CD4-positive, alpha-beta T cell treated with Interleukin-1 beta for 1 hour (primary cell): ENCODE results near the gene GART.
"Not testable (repeated sequence)": the region's sequence is repeated elsewhere in the genome, so short reads cannot be mapped to it uniquely, and the experiment has no call there.

Experiments used
- DNase-seq, 2 donors: peaks; one replicate each; pipeline ENCODE4 v3.0.0-alpha.2; 2020 to 2022

The GART gene

DNA sequence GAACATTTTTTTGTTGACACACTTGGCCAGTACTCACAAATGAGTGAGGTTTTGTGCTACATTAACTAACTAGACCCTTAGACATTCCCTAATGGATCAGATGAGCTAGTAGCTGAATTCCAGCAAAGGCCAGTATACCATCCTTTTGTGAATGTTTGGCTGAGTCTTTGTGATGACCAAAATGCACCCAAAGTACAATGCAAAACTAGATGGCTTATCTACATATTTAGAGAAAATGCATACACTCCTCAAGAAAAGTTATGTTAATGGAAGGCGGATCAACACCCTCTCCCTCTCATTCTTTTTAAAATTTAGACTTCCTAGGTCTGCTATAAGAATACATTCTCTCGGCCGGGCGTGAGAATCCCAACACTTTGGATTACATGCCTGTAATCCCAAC is 30.3 kb downstream of the GART start:
- no peak for DNase-seq

DNA sequence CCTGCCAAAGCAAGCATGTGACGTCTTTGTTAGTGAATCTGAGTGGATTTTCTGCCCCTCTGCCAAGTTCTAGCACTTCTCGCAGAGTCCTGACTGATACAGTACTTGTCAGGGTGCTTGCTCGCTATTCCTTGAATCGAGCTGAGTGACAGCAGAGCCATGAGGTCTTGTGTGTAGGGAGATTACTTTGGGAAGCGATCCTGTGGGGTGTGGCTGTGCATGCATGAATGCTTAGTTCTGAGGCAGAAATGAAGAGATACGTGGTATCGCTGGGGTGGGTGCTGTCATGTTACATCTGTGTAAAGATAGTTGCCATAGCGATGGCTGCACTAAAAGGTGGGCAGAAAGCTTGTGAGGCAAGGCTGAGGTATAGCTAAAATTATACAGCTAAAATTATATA is 31.1 kb downstream of the GART start:
- DNase-seq, result no peak

DNA sequence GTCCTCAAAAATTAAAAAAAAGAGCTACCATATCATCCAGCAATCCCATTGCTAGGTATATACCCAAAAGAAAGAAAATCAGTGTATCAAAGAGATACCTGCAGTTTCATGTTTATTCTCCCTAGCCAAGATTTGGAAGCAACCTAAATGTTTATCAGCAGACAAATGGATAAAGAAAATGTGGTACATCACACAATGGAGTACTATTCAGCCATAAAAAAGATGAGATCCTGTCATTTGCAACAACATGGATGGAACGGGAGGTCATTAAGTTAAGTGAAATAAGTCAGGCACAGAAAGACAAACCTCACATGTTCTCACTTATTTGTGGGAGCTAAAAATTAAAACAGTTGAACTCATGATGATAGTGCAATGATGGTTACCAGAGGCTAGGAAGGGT is 34.9 kb downstream of the GART start:
- not testable (repeated sequence) for DNase-seq

DNA sequence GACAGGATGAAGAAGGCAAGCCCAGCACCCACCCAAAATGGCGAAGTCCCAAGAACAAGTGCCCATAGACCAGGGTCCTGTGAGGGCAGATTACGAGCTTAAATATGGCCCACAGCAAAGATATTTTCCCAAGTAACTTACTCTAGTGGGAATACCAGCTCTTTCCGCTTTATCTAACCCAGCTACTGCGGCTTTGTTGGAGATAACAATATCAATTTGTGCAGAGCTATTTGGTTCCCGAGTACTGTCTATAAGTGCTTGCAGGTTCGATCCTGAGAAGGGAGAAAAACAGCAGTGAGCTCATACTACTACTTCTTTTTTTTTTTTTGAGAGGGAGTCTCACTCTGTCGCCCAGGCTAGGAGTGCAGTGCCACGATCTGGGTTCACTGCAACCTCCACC is 36.1 kb downstream of the GART start:
- no peak for DNase-seq

DNA sequence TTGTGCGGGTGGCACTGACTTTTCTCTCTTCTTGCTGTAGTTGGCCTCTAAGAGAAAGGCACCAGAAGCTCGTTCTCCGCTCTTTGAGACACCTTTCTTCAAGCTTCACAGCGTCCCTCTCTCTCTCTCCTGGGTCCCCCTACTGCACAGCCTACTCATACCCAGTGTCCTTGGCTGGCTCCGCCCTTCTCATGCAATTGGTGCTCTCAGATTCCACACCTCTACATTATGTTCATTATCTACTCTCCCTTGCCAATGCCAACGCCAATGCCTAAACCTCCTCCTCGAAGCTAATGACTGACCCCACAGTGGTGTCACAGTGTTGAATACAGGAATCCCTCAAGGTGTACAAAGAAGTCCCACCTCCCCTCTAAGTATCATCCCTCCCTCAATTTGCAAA is 45.6 kb downstream of the GART start:
- DNase-seq, result no peak

DNA sequence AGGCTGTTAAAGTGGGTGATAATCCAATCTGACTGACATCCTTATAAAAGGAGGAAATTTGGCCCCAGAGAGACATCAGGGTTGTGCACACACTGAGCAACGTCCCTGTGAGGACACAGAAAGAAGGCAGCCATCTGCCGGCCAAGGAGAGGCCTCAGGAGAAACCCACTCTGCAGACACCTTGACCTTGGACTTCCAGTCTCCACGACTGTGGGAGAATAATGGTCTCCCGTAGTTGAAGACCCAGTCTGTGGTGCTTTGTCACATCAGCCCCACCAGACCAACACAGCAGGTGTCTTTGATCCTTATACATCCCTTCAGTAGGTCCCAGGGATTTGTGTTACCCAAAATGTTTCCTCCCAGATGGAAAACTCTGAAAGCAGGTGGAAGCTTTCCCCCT is 46.2 kb downstream of the GART start:
- no peak for DNase-seq

DNA sequence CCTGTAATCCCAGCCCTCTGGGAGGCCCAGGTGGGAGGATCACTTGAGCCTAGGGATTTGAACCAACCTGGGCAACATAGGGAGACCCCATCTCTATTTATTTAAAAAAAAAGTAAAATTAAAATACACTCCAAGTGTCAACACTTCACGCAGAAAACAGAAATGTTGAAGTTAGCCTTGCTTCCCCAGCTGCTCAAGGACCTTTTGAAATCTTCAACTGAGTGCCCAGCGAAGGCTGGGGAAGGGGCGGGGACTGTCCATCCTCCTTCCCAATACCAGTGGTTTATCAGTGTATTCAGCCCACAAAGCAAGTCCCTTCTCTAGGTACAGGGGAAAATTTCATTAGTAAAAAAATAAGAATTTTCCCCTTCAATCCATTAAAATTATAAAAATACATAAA is 48.2 kb downstream of the GART start:
- no peak for DNase-seq

DNA sequence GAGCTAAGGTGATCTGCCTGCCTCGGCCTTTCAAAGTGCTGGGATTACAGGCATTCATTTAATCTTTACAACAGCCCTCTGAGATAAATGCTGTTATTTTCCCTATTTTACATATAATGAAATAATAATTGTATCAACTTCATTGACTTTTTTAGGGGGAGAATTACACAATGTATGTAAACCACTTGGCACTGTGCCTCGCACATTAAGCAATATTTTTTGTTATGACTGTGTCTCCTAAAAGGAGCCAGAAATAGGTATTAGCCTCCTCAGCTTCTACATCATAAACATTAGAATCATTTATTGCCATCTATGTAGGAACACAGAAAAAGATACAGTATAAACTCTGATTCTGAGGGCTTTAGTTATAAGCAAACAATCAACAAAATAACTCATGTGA is 49.3 kb downstream of the GART start:
- no peak for DNase-seq

DNA sequence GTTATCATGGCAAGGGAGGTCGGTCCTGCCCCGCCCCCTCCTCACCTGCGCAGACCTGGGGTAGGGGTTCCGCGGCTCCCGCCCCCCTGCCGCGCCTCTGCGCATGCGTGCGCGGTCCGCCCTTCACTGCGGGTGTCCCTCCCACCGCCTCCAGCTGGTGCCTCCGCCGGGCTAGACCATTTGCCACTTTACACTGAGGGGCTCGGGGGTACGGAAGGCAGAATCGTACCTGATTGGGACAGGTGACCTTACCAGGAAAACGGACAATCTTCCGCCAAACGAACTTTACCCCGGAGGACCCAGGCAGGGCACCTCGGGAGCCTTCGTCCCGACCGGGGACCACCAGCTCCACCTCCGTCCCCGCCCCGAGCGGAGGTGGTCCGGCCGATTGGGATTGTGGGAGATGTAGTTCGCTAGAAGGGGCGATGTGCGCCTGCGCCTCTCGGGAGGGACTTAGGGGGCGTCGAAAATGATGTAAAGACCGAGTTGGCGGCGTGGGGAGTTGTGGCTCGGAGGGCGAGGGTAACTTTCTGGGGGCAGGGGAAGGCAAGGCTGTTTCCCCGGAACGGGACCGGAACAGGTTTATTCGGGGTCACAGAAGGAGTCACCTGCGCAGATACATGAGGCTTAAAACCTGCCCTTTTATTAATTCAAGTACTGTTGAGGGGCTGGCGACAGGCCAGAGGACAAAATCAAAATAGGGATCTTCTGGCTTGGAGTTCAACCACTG is 50.4 kb downstream of the GART start, which contains the start of gene DNAJC28:
Gene DNAJC28 (minus strand): TSS at position 344 of the 730 bp plus-strand sequence. CDS start 2,323 bp downstream, outside the sequence.
- peak; percentile 93 to 96 for DNase-seq

DNA sequence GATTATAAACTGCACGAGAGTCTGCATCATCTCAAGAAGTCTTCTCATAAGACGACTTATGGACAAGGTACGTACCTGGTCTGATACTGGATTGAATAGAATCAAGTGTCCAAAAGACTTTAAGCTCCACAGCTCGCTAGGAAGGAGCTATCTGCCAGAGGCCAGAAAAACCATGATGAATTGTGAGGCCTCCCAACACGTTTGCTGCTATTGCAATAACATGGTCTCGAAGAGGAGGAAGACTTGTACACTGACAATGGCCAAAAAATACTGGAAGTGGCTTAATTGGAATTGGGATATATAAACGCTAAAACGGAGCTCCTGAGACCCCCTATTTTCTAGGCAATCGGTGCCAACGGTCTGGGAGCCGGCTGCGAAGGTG is 50.9 kb downstream of the GART start:
- DNase-seq, result no peak

DNA sequence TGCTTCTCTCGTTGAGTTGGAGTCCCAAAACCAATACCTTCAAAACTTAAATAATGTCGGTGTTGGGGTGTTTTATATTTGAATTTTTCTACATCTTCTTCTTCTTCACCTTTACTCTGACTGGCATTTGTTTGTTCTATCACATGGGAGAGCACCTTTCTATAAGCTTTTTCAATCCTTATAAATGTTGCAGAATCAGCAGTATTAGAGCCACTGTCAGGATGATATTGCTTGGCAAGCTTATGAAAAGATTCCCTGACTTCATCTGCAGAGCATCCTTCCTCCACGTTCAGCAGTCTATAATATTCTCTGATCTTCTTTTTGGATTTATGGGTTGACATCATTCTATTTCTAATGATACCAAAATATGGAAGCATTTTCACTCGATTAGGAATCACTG is 53.0 kb downstream of the GART start:
- no peak for DNase-seq

DNA sequence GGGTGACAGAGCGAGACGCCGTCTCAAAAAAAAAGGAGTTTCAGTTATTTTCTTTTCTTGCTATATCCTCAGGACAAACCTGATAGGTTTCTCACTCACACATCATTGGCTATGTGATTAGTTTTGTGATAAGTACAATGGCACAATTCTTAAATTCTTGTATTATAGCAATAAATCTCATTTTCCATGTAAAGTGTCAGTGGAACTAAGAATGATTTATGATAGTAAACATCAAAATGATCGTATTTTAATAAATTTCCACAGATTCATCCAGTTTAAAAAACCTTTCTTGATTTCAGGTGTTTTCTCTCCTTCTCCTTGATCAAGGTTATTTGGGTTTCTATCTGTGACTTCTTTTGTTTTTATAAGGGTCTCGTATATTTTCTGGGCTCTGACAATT is 53.9 kb downstream of the GART start:
- no peak for DNase-seq

DNA sequence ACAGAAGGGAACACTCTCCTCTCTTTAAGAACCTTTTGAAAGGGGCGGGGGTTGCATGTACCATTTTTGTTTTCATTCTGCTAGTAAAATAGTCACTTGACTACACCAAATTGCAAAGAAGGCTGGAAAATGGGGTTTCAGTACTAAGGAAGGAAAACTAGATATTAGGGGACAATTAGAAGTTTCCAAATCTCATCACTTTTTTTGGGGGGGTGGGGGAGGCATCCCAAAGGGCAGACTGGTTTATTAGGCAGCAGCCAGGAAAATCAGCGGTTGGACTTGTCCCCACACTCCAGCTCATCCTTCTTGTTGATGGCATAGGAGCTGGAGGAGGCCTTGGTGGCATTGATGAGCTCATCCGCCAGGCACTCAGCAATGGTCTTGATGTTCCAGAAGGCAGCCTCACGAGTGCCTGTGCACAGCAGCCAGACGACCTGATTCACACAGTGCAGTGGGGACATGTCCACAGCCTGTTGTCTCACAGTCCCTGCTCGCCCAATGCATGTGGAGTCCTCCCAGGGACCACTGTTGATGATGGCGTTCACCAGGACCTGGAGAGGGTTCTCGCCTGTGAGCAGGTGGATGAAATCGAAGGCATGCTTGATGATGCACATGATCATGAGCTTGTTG is 60.5 kb downstream of the GART start:
- no peak for DNase-seq

DNA sequence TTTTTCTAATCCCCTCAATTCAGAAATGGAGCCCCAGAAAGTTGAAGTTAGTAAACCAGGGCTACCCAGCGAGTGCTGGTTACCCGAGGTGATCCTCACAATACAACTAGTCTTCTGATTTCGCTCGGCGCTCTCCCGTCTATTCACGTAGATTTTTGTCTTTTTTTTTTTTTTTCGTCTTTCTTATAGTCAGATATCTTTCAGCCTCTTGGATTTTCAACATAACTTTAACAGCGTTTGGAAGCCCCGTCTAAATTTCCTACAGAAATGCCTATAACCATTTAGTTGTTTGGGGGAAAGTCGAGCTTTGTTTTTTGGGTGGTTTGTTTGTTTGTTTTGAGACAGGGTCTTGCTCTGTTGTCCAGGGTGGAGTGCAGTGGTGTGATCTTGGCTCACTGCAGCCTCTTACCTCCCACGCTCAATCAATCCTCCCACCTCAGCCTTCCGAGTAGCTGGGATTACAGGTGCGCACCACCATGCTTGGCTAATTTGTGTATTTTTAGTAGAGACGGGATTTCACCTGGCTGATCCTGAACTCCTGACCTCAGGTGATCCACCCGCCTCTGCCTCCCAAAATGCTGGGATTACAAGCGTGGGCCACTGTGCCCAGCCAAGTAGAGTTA is 61.3 kb downstream of the GART start:
- no peak for DNase-seq

DNA sequence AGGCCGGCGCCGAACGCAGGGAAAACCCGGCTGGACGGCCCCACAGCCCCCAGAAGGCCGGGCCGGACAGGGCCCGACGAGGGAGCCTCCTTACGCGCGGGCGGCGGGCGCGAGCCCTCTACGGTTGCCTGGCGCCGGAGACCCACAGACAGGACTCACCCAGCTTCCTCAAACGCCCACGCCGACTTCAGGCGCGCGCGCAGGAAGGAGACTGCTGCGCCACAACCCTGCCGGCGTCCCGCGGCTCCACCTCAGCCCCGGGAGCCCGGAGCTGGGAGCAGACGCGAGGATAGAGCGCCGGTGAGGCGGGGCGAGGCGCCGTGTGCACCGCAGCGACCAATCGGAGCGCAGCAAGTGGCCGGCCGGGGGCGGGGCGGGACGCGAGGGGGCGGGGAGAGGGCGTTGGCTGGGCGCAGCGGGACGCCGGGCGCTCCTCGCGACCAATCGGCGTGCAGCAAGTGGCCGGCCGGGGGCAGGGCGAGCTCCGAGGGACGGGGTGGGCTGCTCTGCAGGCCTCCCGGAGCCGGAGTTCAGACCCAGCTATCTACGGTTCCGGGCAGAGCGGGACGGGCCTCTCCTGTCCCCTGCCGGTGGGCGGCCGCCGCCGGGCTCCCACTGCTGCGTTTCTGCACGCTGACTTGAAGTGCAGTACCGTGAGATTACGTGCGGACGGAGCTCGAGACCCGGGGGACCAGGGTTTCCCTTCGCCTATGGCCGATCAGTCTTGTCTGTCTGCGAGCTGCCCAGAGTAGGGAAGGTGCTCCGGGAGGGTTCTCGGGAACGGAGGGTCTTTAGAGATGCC is 62.0 kb downstream of the GART start, which contains the start of gene TMEM50B:
Gene TMEM50B (minus strand): TSS at position 296 of the 802 bp plus-strand sequence. CDS start 11,089 bp downstream, outside the sequence.
- peak; percentile 96 for DNase-seq

DNA sequence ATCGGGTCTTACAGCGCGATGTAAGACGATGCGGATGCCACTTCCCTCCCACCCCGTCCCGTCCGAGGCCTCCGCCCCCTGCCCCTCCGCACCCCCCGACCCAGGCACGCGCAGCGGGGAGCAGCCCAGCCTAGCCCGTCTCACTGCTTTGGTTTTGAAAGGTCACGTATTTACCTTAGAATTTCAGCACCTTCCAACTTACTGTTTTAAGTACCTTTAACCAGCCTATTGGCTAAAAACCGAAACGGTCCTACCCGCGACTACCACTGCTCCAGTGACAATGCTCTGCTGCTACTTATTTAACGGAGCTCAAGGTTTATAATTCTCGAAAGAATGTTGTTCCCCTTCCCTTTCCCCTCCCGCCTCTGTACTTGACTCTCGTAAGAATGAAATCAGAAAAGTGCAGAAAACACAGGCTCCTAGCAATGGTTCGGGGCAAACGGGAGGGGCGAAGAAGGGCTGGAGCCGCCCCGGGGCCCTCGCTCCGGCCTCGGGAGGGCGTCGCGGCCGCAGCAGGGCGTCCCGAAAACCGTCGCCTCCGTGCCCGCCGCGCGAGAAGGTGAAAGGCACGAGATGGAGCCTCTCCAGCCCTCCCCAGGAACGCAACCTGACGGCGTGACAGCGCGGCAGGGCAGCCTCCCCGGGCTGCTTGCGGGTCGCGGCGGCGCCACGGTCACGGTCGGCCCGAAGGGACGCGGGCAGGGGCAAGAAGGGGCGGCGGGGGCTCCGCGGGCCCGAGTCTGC is 62.8 kb downstream of the GART start:
- peak; percentile 15 to 44 for DNase-seq

DNA sequence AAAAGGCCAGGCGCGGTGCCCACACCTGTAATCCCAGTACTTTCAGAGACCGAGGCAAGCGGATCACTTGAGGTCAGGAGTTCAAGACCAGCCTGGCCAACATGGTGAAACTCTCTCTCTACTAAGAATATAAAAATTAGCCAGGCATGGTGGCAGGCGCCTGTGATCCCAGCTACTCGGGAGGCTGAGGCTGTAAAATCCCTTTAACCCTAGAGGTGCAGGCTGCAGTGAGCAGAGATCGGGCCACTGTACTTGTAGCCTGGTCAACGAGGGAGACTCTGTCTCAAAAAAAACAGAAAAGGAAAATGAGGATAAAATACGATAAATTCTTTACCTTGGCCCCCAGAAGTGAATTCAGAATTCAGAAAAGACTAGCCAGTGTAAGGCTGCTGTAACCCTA is 63.7 kb downstream of the GART start:
- no peak for DNase-seq

DNA sequence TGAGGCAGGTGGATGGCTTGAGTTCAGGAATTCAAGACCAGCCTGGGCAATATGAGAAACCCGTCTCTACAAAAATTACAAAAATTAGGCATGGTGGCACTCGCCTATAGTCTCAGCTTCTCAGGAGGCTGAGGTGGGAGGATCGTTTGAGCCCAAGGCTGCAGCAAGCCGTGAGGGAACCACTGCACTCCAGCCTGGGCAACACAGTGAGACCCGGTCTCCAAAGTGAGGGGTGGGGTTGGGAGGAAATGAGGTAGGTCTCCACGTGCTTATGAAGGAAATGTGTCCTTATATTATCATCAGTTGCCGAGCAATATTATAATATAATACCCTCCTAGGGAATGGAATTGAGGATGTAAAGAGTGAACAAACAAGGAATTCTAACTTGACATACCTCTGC is 64.9 kb downstream of the GART start:
- no peak for DNase-seq

DNA sequence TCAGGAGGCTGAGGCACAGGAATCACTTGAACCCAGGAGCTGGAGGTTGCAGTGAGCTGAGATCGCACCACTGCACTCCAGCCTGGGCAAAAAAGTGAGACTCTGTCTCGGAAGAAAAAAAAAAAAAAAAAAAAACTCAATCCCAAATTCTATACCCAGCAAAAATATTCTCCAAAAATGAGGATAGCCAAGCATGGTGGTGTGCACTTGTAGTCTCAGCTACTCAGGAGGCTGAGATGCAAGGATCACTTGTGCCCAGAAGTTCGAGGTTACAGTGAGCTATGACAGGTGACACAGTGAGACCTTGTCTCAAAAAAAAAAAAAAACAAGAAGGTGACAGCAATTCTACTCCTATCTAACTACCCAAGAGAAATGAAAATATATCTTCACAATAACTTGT is 68.6 kb downstream of the GART start:
- no peak for DNase-seq

DNA sequence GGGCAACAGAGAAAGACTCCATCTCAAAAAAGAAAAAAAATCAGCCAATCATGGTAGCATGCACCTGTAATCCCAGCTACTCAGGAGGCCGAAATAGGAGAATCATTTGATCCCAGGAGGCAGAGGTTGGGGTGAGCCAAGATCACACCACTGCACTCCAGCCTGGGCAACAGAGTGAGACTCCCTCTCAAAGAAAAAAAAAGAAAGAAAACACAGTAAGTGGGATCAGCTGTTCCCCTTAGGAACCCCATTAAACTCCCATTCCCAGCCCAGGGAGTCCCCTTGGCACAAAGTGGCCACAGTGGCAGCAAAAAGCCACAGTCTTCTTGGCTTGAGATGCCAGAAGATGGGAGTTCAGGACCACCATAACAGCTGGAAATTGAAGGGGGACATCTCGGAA is 71.2 kb downstream of the GART start:
- no peak for DNase-seq

DNA sequence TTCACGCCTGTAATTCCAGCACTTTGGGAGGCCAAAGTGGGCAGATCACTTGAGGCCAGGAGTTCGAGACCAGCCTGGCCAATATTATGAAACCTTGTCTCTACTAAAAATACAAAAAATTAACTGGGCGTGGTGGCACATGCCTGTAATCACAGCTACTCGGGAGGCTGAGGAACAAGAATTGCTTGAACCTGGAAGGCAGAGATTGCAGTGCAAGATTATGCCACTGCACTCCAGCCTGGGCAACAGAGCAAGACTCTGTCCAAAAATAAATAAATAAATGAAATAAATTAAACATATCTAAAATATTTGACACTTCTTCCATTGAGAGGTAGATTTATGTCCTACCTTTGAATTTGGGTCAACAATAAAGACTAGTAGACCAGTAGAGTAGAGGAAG is 72.7 kb downstream of the GART start:
- DNase-seq, result not testable (repeated sequence)

DNA sequence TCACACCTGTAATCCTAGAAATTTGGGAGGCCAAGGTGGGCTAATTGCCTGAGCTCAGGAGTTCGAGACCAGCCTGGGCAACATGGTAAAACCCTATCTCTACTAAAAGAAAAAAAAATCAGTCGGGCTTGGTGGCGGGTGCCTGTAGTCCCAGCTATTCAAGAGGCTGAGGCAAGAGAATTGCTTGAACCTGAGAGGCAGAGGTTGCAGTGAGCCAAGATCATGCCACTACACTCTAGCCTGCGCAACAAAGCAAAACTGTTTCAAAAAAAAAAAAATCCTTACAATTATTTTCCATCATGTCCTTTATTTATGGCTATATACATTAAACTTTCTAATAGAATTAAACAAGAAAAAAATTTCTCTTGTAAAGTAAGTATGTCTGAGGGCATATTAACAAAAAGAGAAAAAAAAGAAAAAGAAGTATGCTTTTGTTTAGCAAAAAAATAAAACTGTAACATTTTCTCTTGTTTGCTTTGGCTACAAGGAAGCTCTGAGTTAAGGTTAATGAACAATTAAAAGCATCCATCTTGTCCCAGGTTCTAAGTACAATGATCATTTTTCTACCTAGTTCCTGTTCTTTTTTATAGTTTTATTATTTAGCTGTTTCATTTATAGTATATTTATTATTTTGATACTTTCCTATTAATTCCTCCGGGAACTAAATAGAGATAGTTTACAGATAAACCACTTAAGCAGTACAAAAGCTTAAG is 80.2 kb downstream of the GART start:
- no peak for DNase-seq
